Activated CD4-positive, alpha-beta memory T cell treated with anti-CD3 and anti-CD28 coated beads for 36 hours (primary cell): ENCODE measurements around the gene HLA-DPA1. TPM values are rescaled to one million over a fixed set of nuclear protein-coding genes. Genes with fewer than 3 reads are reported as not detected.
A peak's percentile ranks its signal among the peaks of the same experiment; 100 is the strongest.

Experiments used
- CTCF ChIA-PET: fragments of 350-600 bp; sonication (Branson Sonifier 250); formaldehyde crosslinking; loops from one replicate; lab custom pipeline; 2021; ENCODE audit warnings: antibody characterized with exemption, inconsistent platforms; lab: Charles Lee
- POLR2A ChIA-PET: fragments of 350-600 bp; sonication (Branson Sonifier 250); formaldehyde crosslinking; loops from one replicate; lab custom pipeline; 2021; ENCODE audit warnings: antibody characterized with exemption; lab: Charles Lee
- DNase-seq: peaks from one replicate; pipeline ENCODE4 v3.0.0-alpha.2; 2020
- H3K27ac Mint-ChIP-seq: one replicate; pipeline ENCODE4 v1.8.0; 2021; ENCODE audit warnings: mixed read lengths
- H3K27me3 Mint-ChIP-seq: one replicate; pipeline ENCODE4 v1.8.0; 2021; ENCODE audit warnings: mixed read lengths
- H3K36me3 Mint-ChIP-seq: one replicate; pipeline ENCODE4 v1.8.0; 2021; ENCODE audit warnings: mixed read lengths
- H3K4me1 Mint-ChIP-seq: one replicate; pipeline ENCODE4 v1.8.0; 2021; ENCODE audit warnings: low read depth, mixed read lengths
- H3K4me3 Mint-ChIP-seq: one replicate; pipeline ENCODE4 v1.8.0; 2021; ENCODE audit warnings: mild to moderate bottlenecking, mixed read lengths
- H3K9me3 Mint-ChIP-seq: one replicate; pipeline ENCODE4 v1.8.0; 2021; ENCODE audit warnings: mixed read lengths
- intact Hi-C: fragments of 100-400 bp; cut with micrococcal nuclease; formaldehyde crosslinking; loops from one replicate; pipeline ENCODE4 v1.15.1; 2023
- total RNA-seq, 2 experiments: library from RNA; stranded (reverse); gene quantifications; one replicate each; pipeline ENCODE4 v1.2.3, GENCODE V29; 2021

Gene HLA-DPA1
- total RNA-seq, 2 experiments from 2014 or later: 19.3 to 20.9 TPM

DNA sequence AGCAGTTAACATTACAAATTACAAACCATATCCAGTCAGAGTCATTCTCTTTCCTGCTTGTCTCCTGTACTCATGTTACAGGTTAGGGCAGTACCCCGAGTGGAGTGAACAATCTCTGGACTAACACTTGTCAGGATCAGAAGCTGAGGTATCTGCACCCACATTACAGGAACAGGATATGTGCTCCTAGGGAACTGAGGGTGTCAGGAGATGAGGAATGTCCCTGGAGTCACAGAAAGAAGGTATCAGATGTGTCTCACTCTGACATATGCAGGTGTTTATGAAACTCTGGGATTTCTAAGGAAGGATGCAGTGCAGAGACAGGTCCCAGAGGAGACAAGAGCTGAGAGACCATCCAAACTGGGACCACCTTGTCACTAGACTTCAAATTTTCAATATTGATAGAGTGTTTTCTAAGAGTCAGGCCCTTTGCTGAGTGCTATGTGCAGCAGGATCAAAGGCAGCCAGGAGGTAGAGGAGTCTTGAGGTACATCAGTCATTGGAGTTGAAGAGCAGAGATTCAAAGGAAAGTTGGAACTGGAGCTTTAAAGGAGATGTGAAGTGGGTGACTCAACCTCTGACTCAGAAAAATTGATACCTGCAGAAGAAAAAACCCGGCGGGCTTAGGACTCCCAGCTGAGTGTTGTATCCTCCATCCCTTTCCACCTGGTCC, 14.9 kb upstream of the HLA-DPA1 start:
- no peak overlapping the region for H3K27ac Mint-ChIP-seq
- no peaks in the 10 kb centered on the region for H3K4me1 Mint-ChIP-seq
- POLR2A ChIA-PET: no interaction called here
- no peaks in the 10 kb centered on the region for H3K27me3 Mint-ChIP-seq
- CTCF ChIA-PET: interaction anchor here (0.7 to 1.0 kb wide), 2 partner anchors 9 to 72 kb away, joined by 3 read pairs; no protein-coding TSS in a partner anchor
- DNase-seq: no peak
- no peaks in the 10 kb centered on the region for H3K36me3 Mint-ChIP-seq
- H3K9me3 Mint-ChIP-seq: no peaks in the 10 kb centered on the region
- intact Hi-C loops: no loop called here
- no peak overlapping the region for H3K4me3 Mint-ChIP-seq

- Mint-ChIP-seq H3K9me3 (no peaks in the 10 kb centered on the region), H3K4me3 (no peak overlapping the region), H3K27me3 (no peaks in the 10 kb centered on the region), H3K4me1 (no peaks in the 10 kb centered on the region), H3K36me3 (no peaks in the 10 kb centered on the region), H3K27ac (no peak overlapping the region)
- intact Hi-C loops: no loop called here
- ChIA-PET CTCF (no interaction called here), POLR2A (interaction anchor here (1.1 kb wide), 1 partner anchor 10 kb away, joined by 3 read pairs; the partner anchor contains the start of gene HLA-DPB1)
- DNase-seq: no peak
Measured at GRCh38 chr6:33085627-33086026, 12.2 kb upstream of the HLA-DPA1 start.

GRCh38 chr6:33082702-33083101, 9.3 kb upstream of the HLA-DPA1 start:
- ChIA-PET POLR2A (no interaction called here), CTCF (interaction anchor here (1.0 to 1.7 kb wide), 3 partner anchors 66 to 98 kb away, joined by 3 to 7 read pairs (median 5); no protein-coding TSS in a partner anchor)
- H3K4me1 Mint-ChIP-seq: peaks cover 3% of the 10 kb centered on the region
- peaks cover 5% of the 10 kb centered on the region for H3K27me3 Mint-ChIP-seq
- intact Hi-C loops: no loop called here
- H3K9me3 Mint-ChIP-seq: no peaks in the 10 kb centered on the region
- H3K4me3 Mint-ChIP-seq: no peak overlapping the region
- no peaks in the 10 kb centered on the region for H3K36me3 Mint-ChIP-seq
- no peak overlapping the region for H3K27ac Mint-ChIP-seq
- no peak for DNase-seq

- Mint-ChIP-seq H3K27ac (no peak overlapping the region), H3K4me1 (peaks cover 11% of the 10 kb centered on the region), H3K4me3 (no peak overlapping the region), H3K27me3 (peaks cover 13% of the 10 kb centered on the region), H3K9me3 (no peaks in the 10 kb centered on the region), H3K36me3 (no peaks in the 10 kb centered on the region)
- intact Hi-C loops: no loop called here
- ChIA-PET CTCF (interaction anchor here (1.0 to 1.2 kb wide), 2 partner anchors 9 to 148 kb away, joined by 3 read pairs; no protein-coding TSS in a partner anchor), POLR2A (no interaction called here)
- no peak for DNase-seq
Measured at GRCh38 chr6:33081098-33081824, 7.8 kb upstream of the HLA-DPA1 start.

- Mint-ChIP-seq H3K4me1 (peaks cover 14% of the 10 kb centered on the region), H3K4me3 (no peak overlapping the region), H3K27ac (no peak overlapping the region), H3K9me3 (no peaks in the 10 kb centered on the region), H3K36me3 (no peaks in the 10 kb centered on the region), H3K27me3 (peaks cover 13% of the 10 kb centered on the region)
- intact Hi-C loops: no loop called here
- DNase-seq: no peak
- POLR2A ChIA-PET: no interaction called here
- CTCF ChIA-PET: interaction anchor here (1.0 kb wide), 2 partner anchors 10 to 147 kb away, joined by 3 read pairs; no protein-coding TSS in a partner anchor
Measured at GRCh38 chr6:33080127-33081089, 7.0 kb upstream of the HLA-DPA1 start.

DNA sequence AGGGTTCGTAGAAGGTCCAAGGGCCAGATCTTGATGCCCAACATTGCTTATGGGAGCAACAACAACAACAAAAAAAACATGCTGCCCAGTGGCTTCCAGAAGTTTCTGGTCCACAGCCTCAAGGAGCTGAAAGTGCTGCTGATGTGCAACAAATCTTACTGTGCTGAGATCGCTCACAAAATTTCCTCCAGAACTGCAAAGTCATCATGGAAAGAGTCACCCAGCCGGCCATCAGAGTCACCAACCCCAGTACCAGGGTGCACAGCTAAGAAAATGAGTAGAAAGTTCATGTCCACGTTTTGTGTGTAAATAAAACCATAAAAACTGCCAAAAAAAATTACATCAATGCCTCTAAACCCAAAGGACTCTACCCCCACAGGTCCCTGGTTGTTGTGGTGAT, 6.1 kb upstream of the HLA-DPA1 start:
- peaks cover 13% of the 10 kb centered on the region for H3K27me3 Mint-ChIP-seq
- ChIA-PET POLR2A (no interaction called here), CTCF (interaction anchor here (1.0 kb wide), 1 partner anchor 146 kb away, joined by 3 read pairs; no protein-coding TSS in a partner anchor)
- no peak for DNase-seq
- no peaks in the 10 kb centered on the region for H3K9me3 Mint-ChIP-seq
- no peak overlapping the region for H3K27ac Mint-ChIP-seq
- H3K4me3 Mint-ChIP-seq: no peak overlapping the region
- no peaks in the 10 kb centered on the region for H3K36me3 Mint-ChIP-seq
- H3K4me1 Mint-ChIP-seq: peaks cover 18% of the 10 kb centered on the region
- intact Hi-C loops: no loop called here

- Mint-ChIP-seq H3K27me3 (peaks cover 13% of the 10 kb centered on the region), H3K27ac (no peak overlapping the region), H3K9me3 (no peaks in the 10 kb centered on the region), H3K4me3 (no peak overlapping the region), H3K4me1 (peaks cover 18% of the 10 kb centered on the region), H3K36me3 (no peaks in the 10 kb centered on the region)
- DNase-seq: no peak
- ChIA-PET CTCF (no interaction called here), POLR2A (no interaction called here)
- intact Hi-C loops: no loop called here
Measured at GRCh38 chr6:33078919-33079521, 5.6 kb upstream of the HLA-DPA1 start.

GRCh38 chr6:33078442-33078841, 5.0 kb upstream of the HLA-DPA1 start:
- Mint-ChIP-seq H3K27ac (no peak overlapping the region), H3K4me3 (no peak overlapping the region), H3K36me3 (no peaks in the 10 kb centered on the region), H3K4me1 (peaks cover 22% of the 10 kb centered on the region), H3K27me3 (peaks cover 16% of the 10 kb centered on the region), H3K9me3 (no peaks in the 10 kb centered on the region)
- intact Hi-C loops: no loop called here
- DNase-seq: no peak
- ChIA-PET CTCF (no interaction called here), POLR2A (no interaction called here)

DNA sequence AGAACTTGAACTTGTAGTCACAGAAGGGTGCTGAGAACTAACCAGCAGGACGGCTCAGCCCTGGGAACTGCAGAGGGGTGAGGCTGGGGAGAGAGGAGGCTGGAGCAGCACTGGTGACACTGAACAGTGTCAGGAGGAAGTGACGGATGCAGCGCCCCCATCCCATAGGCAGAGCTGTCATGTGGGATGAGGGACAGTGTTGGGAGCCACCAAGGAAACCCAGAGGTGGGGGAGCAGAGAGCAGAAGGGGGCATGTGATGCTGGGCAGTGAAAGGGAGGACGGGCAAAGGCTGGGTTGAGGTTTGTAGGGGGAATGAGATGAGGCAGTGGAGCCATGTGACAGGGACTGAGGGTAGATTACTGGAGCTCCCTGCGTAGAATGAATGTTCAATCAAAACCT, 4.5 kb upstream of the HLA-DPA1 start:
- peaks cover 23% of the 10 kb centered on the region for H3K4me1 Mint-ChIP-seq
- H3K36me3 Mint-ChIP-seq: no peaks in the 10 kb centered on the region
- POLR2A ChIA-PET: no interaction called here
- no peaks in the 10 kb centered on the region for H3K9me3 Mint-ChIP-seq
- no peak overlapping the region for H3K27ac Mint-ChIP-seq
- H3K27me3 Mint-ChIP-seq: peaks cover 16% of the 10 kb centered on the region
- no peak for DNase-seq
- no peak overlapping the region for H3K4me3 Mint-ChIP-seq
- CTCF ChIA-PET: no interaction called here
- intact Hi-C loops: no loop called here

DNA sequence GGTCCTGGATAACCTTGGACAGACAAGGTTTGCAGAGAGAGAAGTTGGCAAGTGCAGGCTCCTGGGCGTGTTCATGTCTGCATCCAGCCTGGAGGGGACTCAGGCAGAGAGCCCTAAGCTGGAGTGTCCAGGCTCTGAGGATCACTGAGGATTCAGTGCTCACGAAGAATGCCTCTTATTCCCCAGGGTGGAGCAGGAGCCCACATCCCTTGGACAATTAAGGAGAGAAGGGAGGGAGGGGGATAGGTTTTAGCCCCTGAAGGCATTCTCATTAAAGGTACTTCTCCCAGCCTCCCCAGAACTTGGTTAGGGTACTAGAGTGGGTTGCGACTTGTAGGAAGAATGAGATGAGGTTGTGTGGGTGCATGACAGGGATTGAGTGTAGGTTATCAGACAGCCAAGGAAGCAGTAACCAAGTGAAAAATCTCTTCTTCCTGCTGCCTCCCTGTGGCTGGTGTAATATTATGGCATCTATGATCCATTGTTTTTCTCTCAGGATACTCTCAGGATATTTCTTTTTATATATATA, 3.0 kb upstream of the HLA-DPA1 start:
- ChIA-PET CTCF (interaction anchor here (0.7 to 1.5 kb wide), 6 partner anchors 43 to 208 kb away, joined by 3 to 4 read pairs (median 4); no protein-coding TSS in a partner anchor), POLR2A (interaction anchor here (0.9 kb wide), 1 partner anchor 10 kb away, joined by 3 read pairs; no protein-coding TSS in a partner anchor)
- intact Hi-C loops: no loop called here
- peaks cover 16% of the 10 kb centered on the region for H3K27me3 Mint-ChIP-seq
- peak overlapping the region; percentile 68 for H3K4me3 Mint-ChIP-seq
- H3K36me3 Mint-ChIP-seq: no peaks in the 10 kb centered on the region
- DNase-seq: no peak
- no peaks in the 10 kb centered on the region for H3K9me3 Mint-ChIP-seq
- no peak overlapping the region for H3K27ac Mint-ChIP-seq
- peaks cover 33% of the 10 kb centered on the region for H3K4me1 Mint-ChIP-seq
